Myocyte (in vitro differentiated cells): ENCODE results near the gene AFDN. TPM values are rescaled to one million over a fixed set of nuclear protein-coding genes. Genes with fewer than 3 reads are reported as not detected.

Source experiments
- DNase-seq: peaks from one replicate; pipeline ENCODE4 v3.0.0-alpha.2; 2012; ENCODE audit warnings: low read depth
- total RNA-seq: library from RNA; depleted of rRNA; stranded (reverse); fragments of >200 nt; gene quantifications from 2 replicates; pipeline ENCODE4 v1.2.3, GENCODE V29; 2014

The AFDN gene
- total RNA-seq, 1 donor from 2014 or later, result 32.0 TPM

- no peak for DNase-seq
Measured at GRCh38 chr6:167794161-167795157, 32.3 kb upstream of the AFDN start.

GRCh38 chr6:167795321-167795811 is 31.3 kb upstream of the AFDN start:
- no peak for DNase-seq

DNA sequence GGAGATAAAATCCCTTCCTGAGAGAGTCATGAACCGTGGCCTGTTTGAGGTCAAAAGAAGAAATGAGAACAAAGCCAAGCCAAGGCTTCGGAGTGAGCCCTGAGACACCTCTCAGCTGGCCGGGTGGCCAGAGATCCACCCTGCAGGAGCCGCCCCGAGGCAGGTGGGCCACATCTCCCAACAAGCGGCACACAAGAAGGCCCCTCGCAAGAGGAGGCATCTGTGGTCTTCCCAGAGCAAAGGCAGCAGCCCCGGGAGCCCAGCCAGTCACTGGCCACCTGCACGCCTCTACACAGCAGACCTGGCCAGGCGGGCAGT is 30.9 kb upstream of the AFDN start:
- no peak for DNase-seq

DNA sequence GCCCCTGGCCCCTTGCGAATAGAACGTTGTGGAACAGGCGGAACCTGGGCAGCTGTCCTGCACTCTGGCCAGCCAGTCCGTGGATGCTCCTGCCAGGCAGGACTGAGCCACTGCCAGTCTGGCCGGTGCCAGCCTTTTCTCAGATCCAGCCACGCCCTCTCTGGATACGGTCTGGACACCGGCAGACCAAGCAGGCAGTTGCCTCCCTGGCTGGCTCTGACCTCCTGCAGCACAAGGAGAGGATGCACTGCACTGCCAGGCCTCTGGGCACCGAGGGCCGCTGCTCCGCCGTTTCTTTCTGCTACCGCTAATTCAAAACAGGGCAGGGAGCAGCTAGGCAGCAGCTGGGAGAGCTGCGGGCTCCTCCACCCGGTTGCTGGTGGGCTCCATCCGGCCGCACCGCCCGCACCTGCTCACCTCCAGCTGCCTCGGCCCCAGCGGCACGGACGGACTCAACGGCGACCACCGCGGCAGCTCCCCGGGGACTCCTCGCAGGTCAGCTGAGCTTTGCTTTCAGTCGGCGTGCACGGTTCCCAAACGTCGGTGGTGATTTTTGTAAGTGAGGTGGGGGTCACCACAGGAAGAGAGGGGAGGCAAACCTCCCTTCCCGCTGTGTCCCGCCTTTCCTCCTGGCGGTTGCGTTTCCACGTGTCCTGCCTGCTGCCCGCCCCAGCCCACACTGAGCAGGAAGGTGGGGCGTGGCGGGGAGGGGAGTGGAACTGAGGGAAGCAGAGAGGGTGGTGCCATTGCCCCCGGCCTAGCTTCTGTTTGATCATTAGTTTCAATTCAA is 30.3 kb upstream of the AFDN start:
- peak; percentile 17 for DNase-seq

GRCh38 chr6:167797011-167797471 is 29.7 kb upstream of the AFDN start:
- DNase-seq, result no peak

DNA sequence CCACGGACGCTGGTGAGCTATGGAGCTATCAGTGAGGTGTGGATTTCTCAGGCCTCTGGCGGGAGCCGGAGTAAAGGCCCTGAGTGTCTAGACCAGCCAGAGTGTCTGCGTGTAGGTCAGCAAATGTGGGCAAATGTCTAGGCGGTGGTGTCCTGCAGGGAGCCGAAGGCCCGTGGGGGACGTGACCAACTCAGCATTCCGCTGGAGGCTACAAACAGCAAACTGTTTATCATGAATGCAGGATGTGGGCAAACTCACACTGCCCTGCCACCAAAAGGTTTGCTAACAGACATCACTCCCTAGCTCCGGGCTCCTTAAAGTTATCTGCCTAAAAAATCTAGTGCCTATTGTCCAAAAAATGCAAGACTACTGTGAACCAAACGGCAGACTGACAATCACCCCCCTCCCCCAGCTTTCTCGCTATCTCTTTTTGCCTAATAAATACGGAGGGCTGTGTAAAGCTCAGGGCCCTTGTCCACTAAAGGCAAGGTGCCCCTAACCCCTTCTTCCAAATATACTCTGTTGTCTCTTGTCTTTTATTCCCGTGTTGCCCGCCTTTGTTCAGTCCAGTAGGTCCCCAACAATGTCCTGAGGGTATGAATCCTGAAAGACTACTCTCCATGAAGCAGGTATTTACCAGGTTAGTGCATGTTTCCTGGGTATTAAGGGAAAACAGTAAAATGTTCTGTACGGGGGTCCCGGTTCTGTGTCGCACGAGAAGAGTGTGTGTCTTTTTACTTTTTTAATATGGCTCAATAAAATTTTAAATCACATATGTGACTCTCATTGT is 29.0 kb upstream of the AFDN start:
- no peak for DNase-seq

DNA sequence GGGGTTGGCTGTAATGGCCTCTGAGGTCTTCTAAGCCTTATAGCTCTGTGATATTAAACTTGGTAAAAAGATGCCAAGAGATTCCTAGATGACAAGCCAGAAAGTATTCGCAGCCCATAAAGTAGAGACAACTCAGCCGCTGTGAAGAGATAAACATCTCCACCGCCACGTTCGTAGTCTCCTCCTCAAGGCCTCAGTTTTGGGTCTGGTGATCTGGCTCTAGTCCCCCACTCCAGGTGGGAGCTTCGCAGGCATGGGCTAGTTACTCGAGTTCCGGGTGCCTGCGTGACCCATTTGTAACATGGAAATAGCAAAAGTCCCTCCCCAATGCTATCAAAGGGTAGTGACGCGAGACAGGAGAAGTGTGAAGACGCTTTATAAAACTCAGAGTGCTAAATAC is 28.3 kb upstream of the AFDN start:
- DNase-seq, result no peak

- DNase-seq, result peak; percentile 22
Measured at GRCh38 chr6:167799033-167799821, 27.5 kb upstream of the AFDN start.

DNA sequence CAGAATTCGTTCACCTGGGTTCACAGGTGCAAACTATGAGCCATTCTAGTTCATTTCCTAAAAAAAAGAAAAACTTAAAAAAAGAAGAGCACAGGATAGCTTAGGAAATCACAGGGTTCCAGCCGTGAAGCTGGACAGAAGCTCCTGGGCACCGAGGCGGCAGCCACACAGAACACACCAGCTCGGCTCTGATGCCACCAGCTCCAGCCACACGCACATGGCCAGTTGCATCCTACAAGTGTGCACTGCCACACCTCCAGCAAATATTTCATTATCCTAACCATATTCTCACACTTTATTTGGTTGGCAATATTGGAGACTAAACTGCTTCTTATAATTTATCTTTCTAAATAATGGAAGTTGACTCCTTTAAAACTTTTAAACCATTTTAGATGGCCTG is 26.2 kb upstream of the AFDN start:
- DNase-seq, result no peak

DNA sequence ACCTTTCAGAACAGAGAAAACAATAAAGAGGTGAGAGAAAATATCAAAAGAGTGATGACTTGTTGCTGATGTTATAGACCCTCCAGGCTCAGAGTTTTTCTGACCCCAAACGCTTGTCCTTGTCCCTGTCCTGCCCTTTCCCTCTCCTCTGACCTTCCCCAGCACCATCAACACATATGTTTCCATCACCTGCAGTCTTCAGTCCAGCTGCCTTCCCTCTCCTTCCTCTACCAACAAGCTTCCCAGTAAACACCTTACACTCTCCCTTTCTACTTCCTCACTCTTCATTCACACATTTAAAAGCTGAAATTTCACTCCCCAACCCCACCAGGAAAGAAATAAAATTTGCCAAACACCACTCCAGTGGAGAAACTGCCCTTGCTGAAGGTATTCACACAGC is 25.4 kb upstream of the AFDN start:
- DNase-seq, result no peak

- DNase-seq, result no peak
Measured at GRCh38 chr6:167802339-167802738, 24.4 kb upstream of the AFDN start.

DNA sequence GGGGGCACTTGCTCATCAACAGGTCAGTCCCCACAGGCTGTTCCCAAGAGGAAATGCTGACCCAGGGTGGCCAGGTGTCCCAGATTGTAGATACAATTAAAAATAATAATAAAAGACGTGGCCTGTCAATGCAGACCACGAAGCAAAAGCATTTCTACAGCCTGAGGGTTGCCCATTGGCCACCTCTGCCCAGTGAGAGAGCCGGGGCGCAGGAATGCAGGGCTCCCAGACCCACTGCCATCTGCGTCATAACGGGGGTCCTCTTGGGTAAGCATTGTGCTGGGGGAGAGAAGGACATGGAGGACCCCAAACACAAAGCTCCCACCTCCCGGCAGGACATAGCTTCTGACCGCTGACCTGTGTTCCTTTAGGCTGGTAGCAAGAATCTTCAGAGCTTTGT is 22.9 kb upstream of the AFDN start:
- no peak for DNase-seq

DNA sequence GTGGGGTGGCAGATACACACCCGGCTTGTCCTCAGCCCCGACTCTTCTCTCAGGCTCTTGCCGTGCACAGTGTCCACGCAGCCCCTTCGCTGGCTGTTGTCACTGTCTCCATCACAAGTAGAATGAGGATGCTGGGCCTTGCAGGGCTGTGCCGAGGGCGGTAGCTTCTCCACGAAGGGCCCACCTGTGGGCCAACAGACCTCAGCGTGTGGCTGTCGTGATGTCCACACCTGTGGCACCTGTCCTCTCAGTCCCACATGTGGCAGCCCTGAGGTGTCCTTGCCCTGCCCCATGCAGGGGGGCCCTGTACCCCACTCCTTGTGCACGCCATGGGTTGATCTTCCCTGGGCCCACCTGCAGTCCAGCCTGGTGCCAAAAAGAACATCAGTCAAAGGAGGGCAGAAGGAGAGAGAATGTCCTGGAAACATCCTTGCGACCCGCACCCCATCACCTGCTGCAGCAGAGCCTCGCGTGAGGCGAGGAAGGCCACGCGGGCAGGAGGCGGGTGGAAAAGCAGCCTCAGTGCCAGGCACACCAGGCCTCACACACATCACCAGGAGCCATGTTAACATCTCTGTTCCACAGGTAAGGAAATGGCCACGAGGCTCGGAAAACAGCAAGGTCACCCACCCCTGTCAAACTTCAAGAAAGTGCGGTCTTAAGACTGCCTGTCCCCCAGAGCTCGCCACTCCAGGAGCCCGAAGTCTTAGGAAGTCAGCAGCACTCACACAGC is 22.3 kb upstream of the AFDN start:
- no peak for DNase-seq

DNA sequence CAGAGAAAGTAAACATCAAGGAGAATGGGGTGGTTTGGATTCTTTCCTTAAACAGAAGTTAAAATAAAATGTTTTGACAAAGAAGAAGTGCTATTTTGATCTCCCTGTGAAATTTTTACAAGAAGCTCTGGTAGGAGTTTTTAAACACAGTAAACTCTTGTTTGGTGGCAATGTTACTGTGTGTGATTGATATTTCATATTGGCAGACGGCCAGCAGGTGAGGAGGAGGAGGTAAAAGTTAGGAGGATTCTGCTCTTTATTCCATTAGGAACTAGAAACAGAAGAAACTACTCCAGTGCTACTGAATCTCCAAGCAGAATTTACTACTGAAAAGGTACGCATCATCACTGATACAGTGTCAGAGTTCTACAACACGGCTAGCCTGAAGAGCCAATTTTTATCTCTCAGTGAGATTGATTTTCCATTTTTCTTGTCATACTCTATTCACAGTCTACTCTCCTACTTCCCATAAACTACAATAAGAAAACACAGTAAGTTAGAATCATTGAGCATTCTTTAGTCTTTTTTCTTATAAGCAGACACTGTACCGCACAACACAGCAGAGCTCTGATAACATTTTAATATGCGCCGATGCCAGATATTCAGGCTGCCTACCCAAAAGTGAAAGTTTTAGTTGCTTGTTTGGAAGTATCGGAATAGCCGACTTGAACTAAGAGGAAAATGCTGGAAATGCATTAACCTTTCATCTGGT is 21.2 kb upstream of the AFDN start:
- DNase-seq, result no peak

DNA sequence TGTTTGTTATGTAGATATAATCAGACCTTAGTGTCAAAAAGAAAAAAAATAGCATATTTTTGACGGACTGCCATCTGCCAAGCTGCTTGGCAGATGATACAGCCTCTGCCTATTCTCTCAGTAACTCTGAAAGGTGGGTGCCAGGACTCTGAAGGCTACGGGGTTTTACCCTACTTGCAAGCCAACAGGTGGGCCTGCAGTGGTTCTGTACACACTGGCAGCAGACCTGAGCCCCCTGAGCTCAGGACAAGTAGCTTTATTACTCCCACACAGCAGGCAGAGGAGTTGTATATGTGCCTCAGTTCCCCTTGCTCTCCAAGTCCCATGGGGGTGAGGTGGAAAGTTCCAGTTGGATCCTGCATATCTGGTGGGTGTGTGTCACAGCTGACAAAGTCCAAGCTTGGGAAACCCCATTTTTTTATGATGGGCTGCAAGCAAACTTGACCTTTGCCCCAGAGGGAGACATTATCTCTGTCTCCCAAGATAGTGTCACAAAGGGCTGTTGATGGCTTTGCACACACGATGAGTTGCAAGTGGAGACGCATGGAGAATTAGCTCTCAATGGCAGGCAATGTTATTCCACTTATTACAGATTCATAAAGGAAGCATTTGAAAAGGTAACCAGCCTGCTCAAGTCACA is 20.5 kb upstream of the AFDN start:
- no peak for DNase-seq

DNA sequence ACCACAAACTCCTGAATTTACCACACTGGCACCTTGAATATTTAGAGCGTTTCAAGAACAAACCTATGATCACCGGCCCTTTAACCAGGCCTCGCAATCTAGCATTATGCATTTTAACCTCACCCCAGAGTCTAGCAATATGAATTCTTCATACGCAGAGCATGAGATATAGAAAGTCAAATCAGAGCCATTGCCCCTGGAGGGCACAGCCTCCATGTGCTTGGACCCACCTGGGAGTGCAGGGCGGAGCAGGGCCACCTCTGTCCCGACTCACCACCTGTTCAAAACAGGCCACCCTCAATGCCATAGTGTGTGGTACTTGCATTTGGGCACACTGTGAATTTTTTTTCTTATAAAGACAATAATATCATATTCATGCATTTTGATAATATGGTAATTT is 19.5 kb upstream of the AFDN start:
- DNase-seq, result no peak

DNA sequence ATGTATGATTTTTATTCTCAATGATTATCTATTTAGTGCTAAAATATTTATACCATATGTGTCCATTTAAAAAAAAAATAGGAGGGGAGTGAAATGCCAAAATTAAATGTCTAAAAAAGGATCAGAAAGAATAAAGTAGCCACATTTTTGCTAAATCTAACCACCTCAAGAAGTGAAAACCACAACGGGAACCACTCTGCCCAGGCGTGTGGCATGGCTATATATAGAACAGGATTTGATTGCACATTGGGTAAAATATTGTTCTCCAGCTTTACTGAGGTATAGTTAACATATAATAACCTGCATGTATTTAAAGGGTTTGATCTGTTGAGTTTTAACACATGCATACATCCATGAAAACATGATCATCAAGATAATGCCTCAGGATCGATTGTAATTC is 19.0 kb upstream of the AFDN start:
- no peak for DNase-seq

DNA sequence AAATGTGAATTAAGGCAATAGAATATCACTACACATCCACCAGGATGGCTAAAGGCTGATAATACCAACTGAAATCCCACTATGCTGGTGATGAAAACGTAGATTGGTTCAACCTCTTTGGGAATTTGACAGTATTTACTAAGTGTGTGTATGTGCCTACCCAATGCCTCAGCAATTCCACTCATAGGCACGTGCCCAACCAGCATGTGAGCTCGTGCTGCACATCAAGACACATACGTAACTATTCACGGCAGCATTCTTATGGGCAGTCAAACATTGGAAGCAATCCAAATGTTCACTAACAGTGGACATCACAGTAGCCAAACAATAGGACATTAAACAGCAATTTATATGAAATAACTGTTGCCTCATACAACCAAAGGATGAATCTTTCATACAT is 15.7 kb upstream of the AFDN start:
- no peak for DNase-seq
